Mesenchymal stem cell (in vitro differentiated cells and primary cell): ENCODE results near the gene OR11H12. TPM values are rescaled to one million over a fixed set of nuclear protein-coding genes. Genes with fewer than 3 reads are reported as not detected.
"Not testable (repeated sequence)": the region's sequence is repeated elsewhere in the genome, so short reads cannot be mapped to it uniquely, and the experiment has no call there.

ENCODE experiments used
- DNase-seq: peaks from one replicate; pipeline ENCODE4 v3.0.0-alpha.2; 2013
- H2AFZ ChIP-seq: one replicate; pipeline ENCODE4 v1.6.1; 2013; ENCODE audit warnings: low read depth, mild to moderate bottlenecking, control low read depth, inconsistent platforms, low read length, moderate library complexity
- H2AK5ac ChIP-seq: 2 replicates; pipeline ENCODE4 v1.6.1; 2013; ENCODE audit warnings: low read length, moderate library complexity, mild to moderate bottlenecking, inconsistent platforms; ENCODE audit not compliant: severe bottlenecking
- H2BK120ac ChIP-seq: one replicate; pipeline ENCODE4 v1.6.1; 2013; ENCODE audit warnings: low read depth, mild to moderate bottlenecking, inconsistent platforms, low read length, moderate library complexity
- H2BK12ac ChIP-seq, 2 experiments: one replicate each; pipeline ENCODE4 v1.6.1; 2013; ENCODE audit warnings: inconsistent platforms in 2 of 2, low read length in 2 of 2, mild to moderate bottlenecking in 2 of 2, moderate library complexity in 2 of 2, control low read depth in 1 of 2
- H2BK15ac ChIP-seq: one replicate; pipeline ENCODE4 v1.6.1; 2013; ENCODE audit warnings: mild to moderate bottlenecking, low read depth, inconsistent platforms; ENCODE audit not compliant: poor library complexity, severe bottlenecking
- H2BK5ac ChIP-seq: 2 replicates; pipeline ENCODE4 v1.6.1; 2013; ENCODE audit warnings: low read depth, mild to moderate bottlenecking, low read length, control low read depth, inconsistent platforms; ENCODE audit not compliant: poor library complexity, severe bottlenecking
- H3K14ac ChIP-seq, 2 experiments: one replicate each; pipeline ENCODE4 v1.6.1; 2013; ENCODE audit warnings: inconsistent platforms in 2 of 2, low read length in 2 of 2, control low read depth in 1 of 2, mild to moderate bottlenecking in 1 of 2, moderate library complexity in 1 of 2
- H3K18ac ChIP-seq, 2 experiments: one replicate each; pipeline ENCODE4 v1.6.1; 2013; ENCODE audit warnings: inconsistent platforms in 2 of 2, low read length in 2 of 2, control low read depth in 1 of 2, low read depth in 1 of 2, mild to moderate bottlenecking in 1 of 2
- H3K23ac ChIP-seq, 2 experiments: one replicate each; pipeline ENCODE4 v1.6.1; 2013; ENCODE audit warnings: inconsistent platforms in 2 of 2, low read length in 2 of 2, mild to moderate bottlenecking in 2 of 2, moderate library complexity in 2 of 2, control low read depth in 1 of 2
- H3K27ac ChIP-seq: 2 replicates; pipeline ENCODE4 v1.5.1; 2013; ENCODE audit warnings: mild to moderate bottlenecking, moderate library complexity, low read length, control low read depth, inconsistent platforms; ENCODE audit not compliant: poor library complexity, severe bottlenecking
- H3K27me3 ChIP-seq, 2 experiments: 2 replicates each; pipeline versions ENCODE4 v1.6.1 to v1.7.0; 2013; ENCODE audit warnings: low read length in 2 of 2, mild to moderate bottlenecking in 2 of 2, moderate library complexity in 2 of 2, control low read depth in 1 of 2, inconsistent platforms in 1 of 2; ENCODE audit not compliant: control insufficient read depth in 1 of 2, insufficient read depth in 1 of 2
- H3K36me3 ChIP-seq, 2 experiments: 2 replicates each; pipeline versions ENCODE4 v1.6.1 to v1.7.0; 2013; ENCODE audit warnings: low read length in 2 of 2, control low read depth in 1 of 2, inconsistent platforms in 1 of 2, low read depth in 1 of 2, mild to moderate bottlenecking in 1 of 2; ENCODE audit not compliant: insufficient read depth in 2 of 2, control insufficient read depth in 1 of 2
- H3K4ac ChIP-seq, 2 experiments: one replicate each; pipeline ENCODE4 v1.6.1; 2013; ENCODE audit warnings: inconsistent platforms in 2 of 2, low read length in 2 of 2, mild to moderate bottlenecking in 2 of 2, moderate library complexity in 2 of 2, control low read depth in 1 of 2, low read depth in 1 of 2
- H3K4me1 ChIP-seq: 2 replicates; pipeline ENCODE4 v1.6.1; 2013; ENCODE audit warnings: low read depth, low read length, control low read depth; ENCODE audit not compliant: control insufficient read depth, insufficient read depth
- H3K4me2 ChIP-seq: 2 replicates; pipeline ENCODE4 v1.6.1; 2013; ENCODE audit warnings: low read length, mild to moderate bottlenecking, inconsistent platforms; ENCODE audit not compliant: poor library complexity, severe bottlenecking
- H3K4me3 ChIP-seq, 2 experiments: 2 replicates each; pipeline versions ENCODE4 v1.5.1 to v1.7.0; 2013; ENCODE audit warnings: low read length in 2 of 2, mild to moderate bottlenecking in 2 of 2, control low read depth in 1 of 2, low read depth in 1 of 2; ENCODE audit not compliant: insufficient read depth in 1 of 2
- H3K79me1 ChIP-seq: replicated peaks from 2 replicates; pipeline ENCODE4 v1.6.1; 2013; ENCODE audit warnings: mild to moderate bottlenecking, control low read depth, low read length, inconsistent platforms; ENCODE audit not compliant: poor library complexity, severe bottlenecking
- H3K9ac ChIP-seq: 2 replicates; pipeline ENCODE4 v1.7.0; 2013; ENCODE audit warnings: mild to moderate bottlenecking, low read length, moderate library complexity
- H3K9me3 ChIP-seq: 2 replicates; pipeline ENCODE4 v1.7.0; 2013; ENCODE audit warnings: mild to moderate bottlenecking, low read length; ENCODE audit not compliant: control insufficient read depth
- H4K8ac ChIP-seq: one replicate; pipeline ENCODE4 v1.6.1; 2013; ENCODE audit warnings: inconsistent platforms, mild to moderate bottlenecking, low read length, moderate library complexity
- H4K91ac ChIP-seq: one replicate; pipeline ENCODE4 v1.6.1; 2013; ENCODE audit warnings: mild to moderate bottlenecking, low read length, inconsistent platforms
- WGBS: methylation state at CpG from one replicate; pipeline ENCODE4 v1.1.7; 2013; ENCODE audit warnings: mixed read lengths; 5-methylcytosine and 5-hydroxymethylcytosine counted together
- small RNA-seq: library from polyadenylated mRNA; stranded (forward); fragments of <200 nt; extraction: miRNeasy Mini kit (QIAGEN cat#:217004); gene quantifications from one replicate; pipeline ENCODE3, GENCODE V24; 2013; ENCODE audit warnings: low read depth

The OR11H12 gene

GRCh38 chr14:18638032-18638431 lies 37.1 kb downstream of the OR11H12 start:
- H3K9me3 ChIP-seq, H3K14ac ChIP-seq, H3K79me1 ChIP-seq, H3K4me2 ChIP-seq, H3K4me3 ChIP-seq, H3K9ac ChIP-seq, H2BK15ac ChIP-seq, H3K4me1 ChIP-seq, H2BK12ac ChIP-seq, H3K27ac ChIP-seq, H2AK5ac ChIP-seq, H3K27me3 ChIP-seq, H3K18ac ChIP-seq, H4K8ac ChIP-seq, H3K36me3 ChIP-seq, H2AFZ ChIP-seq, H2BK120ac ChIP-seq, H2BK5ac ChIP-seq, H4K91ac ChIP-seq, H3K23ac ChIP-seq, DNase-seq, H3K4ac ChIP-seq: not testable (repeated sequence)

DNA sequence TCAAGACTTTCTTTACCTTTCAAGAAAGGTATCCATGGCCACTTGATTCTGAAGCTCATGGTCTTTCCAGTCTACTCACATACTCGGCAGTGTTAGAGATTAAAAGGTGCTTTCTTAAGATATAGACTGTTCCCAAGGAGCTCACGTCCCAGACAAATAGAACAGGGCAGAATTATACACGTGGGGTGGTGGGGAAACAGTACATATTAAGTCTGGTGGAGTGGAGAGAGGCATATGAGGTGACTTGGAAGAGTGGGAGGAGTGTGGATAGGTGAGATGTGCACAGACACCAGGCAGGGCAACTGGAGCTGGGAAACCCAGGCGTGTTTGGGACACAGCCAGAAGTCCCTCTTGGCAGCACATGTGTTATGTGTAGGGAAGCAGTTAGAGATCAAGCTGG lies 37.9 kb downstream of the OR11H12 start:
- not testable (repeated sequence) for H2BK12ac ChIP-seq, H4K8ac ChIP-seq, H2BK120ac ChIP-seq

GRCh38 chr14:18646075-18646730 lies 45.3 kb downstream of the OR11H12 start:
- not testable (repeated sequence) for H3K27me3 ChIP-seq, H3K18ac ChIP-seq, H3K4me2 ChIP-seq, DNase-seq, H3K23ac ChIP-seq, H3K9ac ChIP-seq, H3K14ac ChIP-seq, H3K27ac ChIP-seq, H3K4me3 ChIP-seq, H2AK5ac ChIP-seq, H2BK120ac ChIP-seq, H3K36me3 ChIP-seq, H3K4me1 ChIP-seq, H3K4ac ChIP-seq, H2AFZ ChIP-seq, H4K91ac ChIP-seq, H4K8ac ChIP-seq, H2BK5ac ChIP-seq, H3K79me1 ChIP-seq, H2BK15ac ChIP-seq, H2BK12ac ChIP-seq, H3K9me3 ChIP-seq
- 91% methylated on average over 10 of the region's 45 CpGs for WGBS

More for the DNA sequence above, 37.9 kb downstream of the OR11H12 start:
- H3K4me2 ChIP-seq, H3K36me3 ChIP-seq, H3K4me1 ChIP-seq, H3K9ac ChIP-seq, H2AFZ ChIP-seq, H3K27me3 ChIP-seq, H2BK15ac ChIP-seq, H3K23ac ChIP-seq, H2AK5ac ChIP-seq, H3K18ac ChIP-seq, H3K14ac ChIP-seq, H4K91ac ChIP-seq, DNase-seq, H3K9me3 ChIP-seq, H3K4me3 ChIP-seq, H3K27ac ChIP-seq, H2BK5ac ChIP-seq, H3K4ac ChIP-seq, H3K79me1 ChIP-seq: not testable (repeated sequence)
- WGBS, result no CpG with 5 or more reads among the region's 4 CpGs

Small RNA genes lying within 50 kb of the gene (small RNA-seq; reads per million reads assigned to genes)
- not detected for gene CR383656.6
- gene CR383656.7, result not detected
- not detected for gene CR383656.9
